K562 (cell line): ENCODE measurements around the gene ITIH6. TPM values are rescaled to one million over a fixed set of nuclear protein-coding genes. Genes with fewer than 3 reads are reported as not detected.
"Not testable (repeated sequence)": the region's sequence is repeated elsewhere in the genome, so short reads cannot be mapped to it uniquely, and the experiment has no call there.

ENCODE experiments used
- ATAC-seq: fragments of 200-7000 bp; cut with Tn5 transposase; 3 replicates; pipeline ENCODE4 v1.9.1; 2020; ENCODE audit warnings: moderate library complexity
- BruUV-seq: library from RNA; stranded (reverse); fragments of 400-500 nt; replicated peaks from 2 replicates; lab custom pipeline; 2021; lab: Mats Ljungman, UMichigan
- CTCF ChIA-PET: fragments of 300-600 bp; formaldehyde crosslinking; extraction: SDS; loops from one replicate; lab custom pipeline; 2021; ENCODE audit warnings: low intra/inter-chr PET ratio; lab: Yijun Ruan, JAX
- POLR2A ChIA-PET: fragments of 300-600, 350-650 bp; sonication (Branson Sonifier 250); formaldehyde crosslinking; extraction: SDS; loops from one replicate; lab custom pipeline; 2021; ENCODE audit warnings: antibody characterized with exemption, inconsistent platforms; lab: Yijun Ruan, JAX
- DNase-seq, 4 experiments: peaks; one replicate each; pipeline versions ENCODE4 v3.0.0 to v3.0.0-alpha.2; 2011 to 2018; ENCODE audit warnings: low spot score in 3 of 4, mixed read lengths in 3 of 4; ENCODE audit errors: extremely low read depth in 1 of 4
- FAIRE-seq: peaks from 2 replicates; lab custom pipeline; 2011; peaks lifted over from hg19 to GRCh38; lab: Jason Lieb, UNC
- H2AFZ ChIP-seq: 2 replicates; pipeline ENCODE4 v1.6.0; 2011; ENCODE audit warnings: low read depth, low read length, control low read depth, inconsistent platforms
- H3K27ac ChIP-seq: fragments of 200-600 bp; 3 replicates; pipeline ENCODE4 v1.8.0; 2011; ENCODE audit warnings: low read depth, mild to moderate bottlenecking, control low read depth, inconsistent platforms, low read length, moderate library complexity, mixed read lengths; ENCODE audit errors: extremely low read depth
- H3K27me3 ChIP-seq, 2 experiments: fragments of 300-600 bp in 1 of 2; 2 replicates in 1 of 2; 3 replicates in 1 of 2; pipeline versions ENCODE4 v1.6.0 to v1.8.0; 2011; ENCODE audit warnings: inconsistent platforms in 2 of 2, low read length in 2 of 2, mild to moderate bottlenecking in 1 of 2, mixed read lengths in 1 of 2, moderate library complexity in 1 of 2; ENCODE audit not compliant: control insufficient read depth in 2 of 2, insufficient read depth in 2 of 2
- H3K36me3 ChIP-seq: fragments of 300-600 bp; 3 replicates; pipeline ENCODE4 v1.8.0; 2011; ENCODE audit warnings: mild to moderate bottlenecking, low read length, inconsistent platforms; ENCODE audit not compliant: control insufficient read depth, insufficient read depth
- H3K4me1 ChIP-seq, 2 experiments: fragments of 200-600 bp in 1 of 2; replicated peaks in 1 of 2; 2 replicates in 1 of 2; 3 replicates in 1 of 2; pipeline versions ENCODE4 v1.5.1 to v1.8.0; 2011; ENCODE audit warnings: inconsistent platforms in 2 of 2, low read length in 2 of 2, mild to moderate bottlenecking in 1 of 2, mixed read lengths in 1 of 2, moderate library complexity in 1 of 2; ENCODE audit not compliant: control insufficient read depth in 2 of 2, insufficient read depth in 2 of 2
- H3K4me2 ChIP-seq: 2 replicates; pipeline ENCODE4 v1.6.1; 2011; ENCODE audit warnings: low read length, control low read depth, inconsistent platforms, mixed read lengths; ENCODE audit not compliant: insufficient read depth
- H3K4me3 ChIP-seq: fragments of 200-600 bp; sonication (generic), shearing (Covaris generic); 2 replicates; pipeline ENCODE4 v1.5.1; 2016; ENCODE audit warnings: control low read depth, inconsistent platforms
- H3K79me2 ChIP-seq: fragments of 200-600 bp; 3 replicates; pipeline ENCODE4 v1.8.0; 2011; ENCODE audit warnings: low read length, inconsistent platforms; ENCODE audit not compliant: control insufficient read depth, insufficient read depth
- H3K9ac ChIP-seq, 2 experiments: 2 replicates each; pipeline versions ENCODE4 v1.6.0 to v1.6.1; 2011; ENCODE audit warnings: low read depth in 2 of 2, low read length in 2 of 2, control low read depth in 1 of 2, inconsistent platforms in 1 of 2, mild to moderate bottlenecking in 1 of 2, mixed read lengths in 1 of 2; ENCODE audit not compliant: insufficient read depth in 1 of 2
- H3K9me1 ChIP-seq: one replicate; pipeline ENCODE4 v1.6.0; 2011; ENCODE audit warnings: inconsistent platforms, mild to moderate bottlenecking, low read length, moderate library complexity; ENCODE audit not compliant: control insufficient read depth, insufficient read depth
- H3K9me3 ChIP-seq: replicated peaks from 2 replicates; pipeline ENCODE4 v1.5.1; 2011; ENCODE audit warnings: low read depth, low read length, inconsistent platforms; ENCODE audit not compliant: control insufficient read depth, insufficient read depth
- H4K20me1 ChIP-seq: replicated peaks from 2 replicates; pipeline ENCODE4 v1.6.1; 2011; ENCODE audit warnings: low read length, inconsistent platforms, mixed read lengths; ENCODE audit not compliant: control insufficient read depth, insufficient read depth
- CCNT2 ChIP-seq: IDR thresholded peaks from 2 replicates; pipeline ENCODE4 v1.6.1; 2011; ENCODE audit warnings: borderline replicate concordance, low read depth, mild to moderate bottlenecking, moderate library complexity, mixed read lengths, low read length; ENCODE audit not compliant: insufficient read length; ENCODE audit errors: extremely low read depth
- CTBP1 ChIP-seq: fragments of 450-650 bp; IDR thresholded peaks from 2 replicates; pipeline ENCODE4 v1.6.1; 2016; ENCODE audit warnings: borderline replicate concordance
- PML ChIP-seq: IDR thresholded peaks from 2 replicates; pipeline ENCODE4 v1.6.1; 2012; ENCODE audit warnings: low read length, inconsistent platforms
- RHOXF2B ChIP-seq: fragments of 250-450 bp; sonication (Bioruptor Pico); conservative IDR thresholded peaks from 2 replicates; pipeline ENCODE4 v1.5.1; 2021
- WGBS: fragments of 100-300 bp; shearing (Covaris generic); methylation state at CpG from one replicate; pipeline ENCODE4 v1.1.6; 2016; ENCODE audit warnings: low coverage, mixed read lengths; ENCODE audit not compliant: insufficient coverage; ENCODE audit errors: missing lambda C conversion rate; 5-methylcytosine and 5-hydroxymethylcytosine counted together
- in situ Hi-C: fragments of 300-500 bp; cut with MboI; formaldehyde crosslinking; loops from 4 replicates; pipeline ENCODE4 v1.15.0; 2018; ENCODE audit warnings: inconsistent platforms, mixed read lengths
- intact Hi-C: fragments of 100-400 bp; cut with micrococcal nuclease; formaldehyde crosslinking; loops from 2 replicates; pipeline ENCODE4 v1.14.2; 2022
- polyA plus RNA-seq, 8 experiments: library from polyadenylated mRNA; depleted of rRNA in 4 of 8; stranded (reverse) in 5 of 8; unstranded in 3 of 8; fragments of >200 nt; fragmentation: Nextera tagmentation in 2 of 8; fragmentation: Illumina TruSeq in 1 of 8; extraction: Ambion mirVana in 2 of 8; extraction: Trizol in 1 of 8; gene quantifications; 2 replicates each; pipeline versions ENCODE4 v1.2.1 to v1.2.3, GENCODE V29; 2011 to 2014; ENCODE audit warnings: inconsistent platforms in 1 of 8, missing spikeins in 1 of 8
- total RNA-seq, 7 experiments: library from RNA; depleted of rRNA in 6 of 7; stranded (reverse); fragments of >200 nt in 6 of 7; fragmentation: Illumina TruSeq in 2 of 7; extraction: Trizol in 2 of 7; gene quantifications; 2 replicates each; pipeline versions ENCODE4 v1.2.1 to v1.2.3, GENCODE V29; 2011 to 2021; ENCODE audit warnings: low replicate concordance in 1 of 7
- TF ChIP-seq, protein P1 (sequence below): fragments of 450-650 bp; IDR thresholded peaks from 2 replicates; pipeline ENCODE4 v1.6.1; 2017; ENCODE audit warnings: antibody characterized with exemption, mild to moderate bottlenecking
- TF ChIP-seq, protein P2 (sequence below): sonication (generic); formaldehyde crosslinking; IDR thresholded peaks from 2 replicates; pipeline ENCODE4 v1.8.0; 2022; ENCODE audit warnings: mild to moderate bottlenecking, missing genetic modification reagents, borderline replicate concordance
- TF ChIP-seq, protein P3 (sequence below): fragments of 450-650 bp; IDR thresholded peaks from 2 replicates; pipeline ENCODE4 v1.7.0; 2016; ENCODE audit warnings: borderline replicate concordance

The ITIH6 gene
- total and polyA plus RNA-seq, 9 of the 15 experiments (the other 6 are each of a cell fraction or from before 2014, with no cell fraction given), result 0.03 TPM; not detected in 8

DNA sequence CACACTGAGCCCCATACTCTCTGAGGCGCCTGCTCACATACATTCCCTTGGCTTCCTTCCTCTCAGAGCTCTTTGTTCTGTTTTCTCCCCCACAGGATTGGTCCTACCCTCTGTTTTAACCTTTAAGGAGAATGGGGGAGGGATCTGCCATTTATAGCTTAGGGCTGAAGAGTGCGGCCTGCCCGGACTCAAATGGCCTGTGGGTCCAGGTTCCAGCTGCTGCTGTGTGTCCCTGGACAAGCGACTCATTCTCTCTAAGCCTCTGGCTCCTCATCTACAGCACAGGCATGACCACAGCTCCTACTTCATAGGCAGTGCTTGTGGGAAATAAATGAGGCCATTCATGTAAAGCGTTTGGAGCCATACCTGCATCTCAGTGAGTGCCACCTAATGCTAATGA lies 8.7 kb downstream of the ITIH6 start:
- H3K36me3 ChIP-seq, H3K4me2 ChIP-seq, DNase-seq, H3K79me2 ChIP-seq, H3K9ac ChIP-seq, H3K9me1 ChIP-seq, H3K4me3 ChIP-seq, in situ Hi-C loops, CTCF ChIA-PET, H4K20me1 ChIP-seq, H2AFZ ChIP-seq, H3K27ac ChIP-seq, H3K4me1 ChIP-seq, ATAC-seq, FAIRE-seq, H3K9me3 ChIP-seq, POLR2A ChIA-PET, BruUV-seq: not testable (repeated sequence)
- 0% methylated on average over 2 of the region's 5 CpGs for WGBS
- H3K27me3 ChIP-seq, result peaks cover 0 to 15% of the 10 kb centered on the region in 2 experiments; a peak in 1 of 5 replicates
- intact Hi-C loops, result loop anchor here (5.0 kb wide), 1 partner anchor 152 kb away; no protein-coding TSS in a partner anchor

DNA sequence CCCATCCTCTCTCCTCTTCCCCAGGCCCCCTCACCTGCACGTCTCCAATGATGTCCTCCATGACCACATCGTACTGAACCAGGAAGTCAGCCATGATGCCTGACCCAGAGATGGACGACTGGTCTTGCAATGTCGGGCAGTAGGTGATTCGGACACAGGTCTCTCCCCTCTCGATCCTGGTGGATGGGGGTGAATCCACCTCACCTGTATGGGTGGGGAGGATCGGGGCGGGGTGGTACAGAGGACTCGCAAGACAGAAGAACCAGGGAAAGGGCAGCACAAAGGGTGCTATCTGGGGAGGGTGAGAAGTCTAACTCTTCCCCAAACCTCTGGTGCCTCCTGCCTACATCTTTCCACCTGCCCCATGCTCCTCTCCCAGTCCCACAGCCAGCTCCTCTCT lies 9.6 kb downstream of the ITIH6 start:
- FAIRE-seq (no peak), DNase-seq (no peak)
- H3K4me3 ChIP-seq, result no peak overlapping the region
- H3K27ac ChIP-seq, result no peak overlapping the region
- CTCF ChIA-PET, result no interaction called here
- in situ Hi-C loops (no loop called here), intact Hi-C loops (loop anchor here (5.0 kb wide), 1 partner anchor 151 kb away; no protein-coding TSS in a partner anchor)
- H2AFZ ChIP-seq, result no peak overlapping the region
- 0% methylated on average over 7 of the region's 9 CpGs for WGBS
- no peaks in the 10 kb centered on the region for H3K9me3 ChIP-seq
- no peaks in the 10 kb centered on the region for H3K36me3 ChIP-seq
- BruUV-seq, result no TSS peak
- no peaks in the 10 kb centered on the region for H3K79me2 ChIP-seq
- H3K27me3 ChIP-seq, result peaks cover 0 to 15% of the 10 kb centered on the region in 2 experiments; a peak in 1 of 5 replicates
- no peak overlapping the region for H3K4me2 ChIP-seq
- H4K20me1 ChIP-seq, result no peaks in the 10 kb centered on the region
- TF ChIP-seq RHOXF2B (CRISPR knock-in tag) (no peak), CCNT2 (no peak), PML (no peak), CTBP1 (no peak)
- TF ChIP-seq, protein P1, sequence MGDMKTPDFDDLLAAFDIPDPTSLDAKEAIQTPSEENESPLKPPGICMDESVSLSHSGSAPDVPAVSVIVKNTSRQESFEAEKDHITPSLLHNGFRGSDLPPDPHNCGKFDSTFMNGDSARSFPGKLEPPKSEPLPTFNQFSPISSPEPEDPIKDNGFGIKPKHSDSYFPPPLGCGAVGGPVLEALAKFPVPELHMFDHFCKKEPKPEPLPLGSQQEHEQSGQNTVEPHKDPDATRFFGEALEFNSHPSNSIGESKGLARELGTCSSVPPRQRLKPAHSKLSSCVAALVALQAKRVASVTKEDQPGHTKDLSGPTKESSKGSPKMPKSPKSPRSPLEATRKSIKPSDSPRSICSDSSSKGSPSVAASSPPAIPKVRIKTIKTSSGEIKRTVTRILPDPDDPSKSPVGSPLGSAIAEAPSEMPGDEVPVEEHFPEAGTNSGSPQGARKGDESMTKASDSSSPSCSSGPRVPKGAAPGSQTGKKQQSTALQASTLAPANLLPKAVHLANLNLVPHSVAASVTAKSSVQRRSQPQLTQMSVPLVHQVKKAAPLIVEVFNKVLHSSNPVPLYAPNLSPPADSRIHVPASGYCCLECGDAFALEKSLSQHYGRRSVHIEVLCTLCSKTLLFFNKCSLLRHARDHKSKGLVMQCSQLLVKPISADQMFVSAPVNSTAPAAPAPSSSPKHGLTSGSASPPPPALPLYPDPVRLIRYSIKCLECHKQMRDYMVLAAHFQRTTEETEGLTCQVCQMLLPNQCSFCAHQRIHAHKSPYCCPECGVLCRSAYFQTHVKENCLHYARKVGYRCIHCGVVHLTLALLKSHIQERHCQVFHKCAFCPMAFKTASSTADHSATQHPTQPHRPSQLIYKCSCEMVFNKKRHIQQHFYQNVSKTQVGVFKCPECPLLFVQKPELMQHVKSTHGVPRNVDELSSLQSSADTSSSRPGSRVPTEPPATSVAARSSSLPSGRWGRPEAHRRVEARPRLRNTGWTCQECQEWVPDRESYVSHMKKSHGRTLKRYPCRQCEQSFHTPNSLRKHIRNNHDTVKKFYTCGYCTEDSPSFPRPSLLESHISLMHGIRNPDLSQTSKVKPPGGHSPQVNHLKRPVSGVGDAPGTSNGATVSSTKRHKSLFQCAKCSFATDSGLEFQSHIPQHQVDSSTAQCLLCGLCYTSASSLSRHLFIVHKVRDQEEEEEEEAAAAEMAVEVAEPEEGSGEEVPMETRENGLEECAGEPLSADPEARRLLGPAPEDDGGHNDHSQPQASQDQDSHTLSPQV, result no peak
- TF ChIP-seq, protein P2, sequence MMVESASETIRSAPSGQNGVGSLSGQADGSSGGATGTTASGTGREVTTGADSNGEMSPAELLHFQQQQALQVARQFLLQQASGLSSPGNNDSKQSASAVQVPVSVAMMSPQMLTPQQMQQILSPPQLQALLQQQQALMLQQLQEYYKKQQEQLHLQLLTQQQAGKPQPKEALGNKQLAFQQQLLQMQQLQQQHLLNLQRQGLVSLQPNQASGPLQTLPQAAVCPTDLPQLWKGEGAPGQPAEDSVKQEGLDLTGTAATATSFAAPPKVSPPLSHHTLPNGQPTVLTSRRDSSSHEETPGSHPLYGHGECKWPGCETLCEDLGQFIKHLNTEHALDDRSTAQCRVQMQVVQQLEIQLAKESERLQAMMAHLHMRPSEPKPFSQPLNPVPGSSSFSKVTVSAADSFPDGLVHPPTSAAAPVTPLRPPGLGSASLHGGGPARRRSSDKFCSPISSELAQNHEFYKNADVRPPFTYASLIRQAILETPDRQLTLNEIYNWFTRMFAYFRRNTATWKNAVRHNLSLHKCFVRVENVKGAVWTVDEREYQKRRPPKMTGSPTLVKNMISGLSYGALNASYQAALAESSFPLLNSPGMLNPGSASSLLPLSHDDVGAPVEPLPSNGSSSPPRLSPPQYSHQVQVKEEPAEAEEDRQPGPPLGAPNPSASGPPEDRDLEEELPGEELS (CRISPR knock-in tag), result no peak
- TF ChIP-seq, protein P3, sequence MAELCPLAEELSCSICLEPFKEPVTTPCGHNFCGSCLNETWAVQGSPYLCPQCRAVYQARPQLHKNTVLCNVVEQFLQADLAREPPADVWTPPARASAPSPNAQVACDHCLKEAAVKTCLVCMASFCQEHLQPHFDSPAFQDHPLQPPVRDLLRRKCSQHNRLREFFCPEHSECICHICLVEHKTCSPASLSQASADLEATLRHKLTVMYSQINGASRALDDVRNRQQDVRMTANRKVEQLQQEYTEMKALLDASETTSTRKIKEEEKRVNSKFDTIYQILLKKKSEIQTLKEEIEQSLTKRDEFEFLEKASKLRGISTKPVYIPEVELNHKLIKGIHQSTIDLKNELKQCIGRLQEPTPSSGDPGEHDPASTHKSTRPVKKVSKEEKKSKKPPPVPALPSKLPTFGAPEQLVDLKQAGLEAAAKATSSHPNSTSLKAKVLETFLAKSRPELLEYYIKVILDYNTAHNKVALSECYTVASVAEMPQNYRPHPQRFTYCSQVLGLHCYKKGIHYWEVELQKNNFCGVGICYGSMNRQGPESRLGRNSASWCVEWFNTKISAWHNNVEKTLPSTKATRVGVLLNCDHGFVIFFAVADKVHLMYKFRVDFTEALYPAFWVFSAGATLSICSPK, result no peak
- TF ChIP-seq, all 486 proteins: peak for 0
- no peaks in the 10 kb centered on the region for H3K9me1 ChIP-seq
- no peaks in the 10 kb centered on the region for H3K4me1 ChIP-seq
- no peak for ATAC-seq
- POLR2A ChIA-PET, result no interaction called here
- H3K9ac ChIP-seq, result no peak overlapping the region
